Activated gamma-delta T cell (primary cell): ENCODE results near the gene RNF224.
"Not testable (repeated sequence)": the region's sequence is repeated elsewhere in the genome, so short reads cannot be mapped to it uniquely, and the experiment has no call there.

Experiments
- DNase-seq: peaks from one replicate; lab custom pipeline; 2025; lab: John Stamatoyannopoulos, UW

RNF224 gene

GRCh38 chr9:137228506-137228967, 1.2 kb downstream of the RNF224 start:
- DNase-seq, result no peak

GRCh38 chr9:137228968-137229896, 1.9 kb downstream of the RNF224 start:
- DNase-seq, result no peak

- no peak for DNase-seq
Measured at GRCh38 chr9:137229903-137230704, 2.8 kb downstream of the RNF224 start.

- DNase-seq, result no peak
Measured at GRCh38 chr9:137230705-137231371, 3.5 kb downstream of the RNF224 start, which contains the start of gene SLC34A3. Gene SLC34A3, plus strand, starts transcription at chr9:137230901. Its CDS starts 802 bp downstream, at chr9:137231703.

GRCh38 chr9:137231372-137232039, 4.2 kb downstream of the RNF224 start:
- no peak for DNase-seq

- DNase-seq, result no peak
Measured at GRCh38 chr9:137232101-137232500, 4.8 kb downstream of the RNF224 start.

- DNase-seq, result no peak
Measured at GRCh38 chr9:137232510-137232909, 5.2 kb downstream of the RNF224 start.

- no peak for DNase-seq
Measured at GRCh38 chr9:137233143-137233980, 6.1 kb downstream of the RNF224 start.

GRCh38 chr9:137234055-137234697, 6.9 kb downstream of the RNF224 start:
- no peak for DNase-seq

GRCh38 chr9:137234758-137235423, 7.6 kb downstream of the RNF224 start:
- DNase-seq, result no peak

- DNase-seq, result no peak
Measured at GRCh38 chr9:137235424-137236237, 8.3 kb downstream of the RNF224 start.

GRCh38 chr9:137236238-137236935, 9.1 kb downstream of the RNF224 start:
- DNase-seq, result peak; percentile 66

GRCh38 chr9:137236936-137237421, 9.7 kb downstream of the RNF224 start:
- DNase-seq, result no peak

GRCh38 chr9:137237759-137238726, 10.7 kb downstream of the RNF224 start:
- DNase-seq, result no peak

- DNase-seq, result not testable (repeated sequence)
Measured at GRCh38 chr9:137239541-137240200, 12.4 kb downstream of the RNF224 start.

GRCh38 chr9:137240318-137240840, 13.1 kb downstream of the RNF224 start:
- peak; percentile 76 for DNase-seq
